Activated CD4-positive, alpha-beta T cell treated with anti-CD3 and anti-CD28 coated beads for 1 hour (primary cell): ENCODE measurements around the gene PIGS.
A peak's percentile ranks its signal among the peaks of the same experiment; 100 is the strongest.
"Not testable (repeated sequence)": the region's sequence is repeated elsewhere in the genome, so short reads cannot be mapped to it uniquely, and the experiment has no call there.

Experiments used
- DNase-seq: peaks from one replicate; pipeline ENCODE4 v3.0.0-alpha.2; 2020

Gene PIGS

DNA sequence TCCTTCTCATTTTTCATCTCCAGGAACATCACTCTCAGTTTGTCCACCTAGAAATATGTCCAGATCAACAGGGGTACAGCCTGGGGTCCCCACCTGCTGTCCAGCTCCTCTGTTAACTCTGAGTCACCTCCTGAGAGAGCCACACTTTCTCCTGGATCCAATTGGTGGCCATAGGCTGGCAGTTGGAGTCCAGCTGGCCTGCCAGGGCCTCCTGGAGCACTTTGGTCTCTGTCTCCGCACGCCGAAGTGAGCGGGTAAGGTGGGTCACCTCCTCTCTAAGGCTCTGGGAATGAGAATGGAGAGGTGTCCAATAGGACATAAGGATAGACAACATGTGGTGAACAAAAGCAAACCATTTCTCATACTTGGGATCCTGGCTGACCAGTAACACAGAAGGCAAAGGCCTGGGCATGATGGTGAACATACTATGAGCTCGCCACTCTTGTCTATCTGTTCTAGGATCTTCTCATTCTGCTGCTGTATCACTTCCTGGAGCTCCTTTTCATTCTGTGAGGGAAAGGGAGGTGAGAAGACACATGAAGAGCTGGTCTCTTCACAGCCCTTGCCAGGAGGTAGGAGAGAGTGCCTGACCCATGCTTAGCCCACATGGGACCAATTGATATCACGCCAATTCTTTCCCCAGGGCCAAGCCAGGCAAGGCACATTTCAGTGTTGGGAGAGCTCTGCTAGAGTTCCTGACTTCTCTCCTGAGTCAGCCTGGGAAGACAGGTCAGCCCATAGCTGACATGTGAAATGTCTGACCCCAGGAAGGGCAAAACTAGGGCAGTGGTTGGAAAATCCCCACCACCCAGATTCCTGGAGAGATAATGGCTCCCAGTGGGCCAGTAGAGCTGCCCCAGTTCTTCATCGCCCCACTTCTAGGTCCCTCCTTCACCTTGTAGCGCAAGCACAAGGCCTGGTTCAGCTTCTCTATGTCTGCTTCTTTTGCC is 7.2 kb upstream of the PIGS start:
- no peak for DNase-seq

DNA sequence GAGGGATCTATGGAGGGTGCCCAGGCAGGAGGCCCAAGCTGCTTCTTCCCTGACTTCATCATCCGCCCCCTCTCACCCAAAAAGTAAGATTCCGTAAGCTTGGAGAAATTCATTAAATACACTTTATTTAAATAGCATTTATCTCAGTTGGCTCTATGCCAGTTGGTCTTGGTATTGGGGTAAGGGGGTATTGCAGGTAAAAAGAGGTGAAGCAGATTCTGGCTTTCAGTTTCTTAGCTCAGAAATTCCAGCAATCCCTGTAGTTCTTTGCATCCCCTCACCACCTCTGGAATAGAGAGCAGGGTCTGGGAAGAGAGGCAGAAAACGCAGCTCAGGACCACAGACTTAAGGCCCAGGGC is 6.1 kb upstream of the PIGS start:
- DNase-seq = no peak

GRCh38 chr17:28576758-28577465 is 5.6 kb upstream of the PIGS start, which contains the start of gene ALDOC:
ALDOC (minus strand) TSS chr17:28576895; CDS start chr17:28575532, 1,363 bp downstream.
- peak; percentile 94 for DNase-seq

DNA sequence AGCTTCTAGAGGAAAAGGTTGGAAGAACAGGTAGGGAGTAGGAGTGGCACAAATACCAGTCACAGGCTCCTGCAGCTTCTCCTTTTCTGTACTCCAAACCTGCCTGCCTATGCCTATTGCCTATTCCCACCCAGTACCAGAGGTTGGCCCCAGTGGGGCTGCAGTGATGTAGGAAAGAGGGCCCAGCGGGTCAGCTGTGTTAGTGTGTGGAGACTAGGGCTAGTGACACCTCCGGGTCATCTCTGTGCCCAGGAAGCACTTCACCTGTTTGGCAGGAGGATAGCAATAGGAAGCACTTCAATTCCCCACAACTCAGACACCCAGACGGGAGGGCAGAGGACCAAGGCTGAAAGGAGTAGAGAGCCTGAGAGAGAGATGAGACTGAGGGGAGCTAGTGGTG is 4.7 kb upstream of the PIGS start:
- DNase-seq = not testable (repeated sequence)

- DNase-seq = no peak
Measured at GRCh38 chr17:28575126-28575795, 3.9 kb upstream of the PIGS start.

DNA sequence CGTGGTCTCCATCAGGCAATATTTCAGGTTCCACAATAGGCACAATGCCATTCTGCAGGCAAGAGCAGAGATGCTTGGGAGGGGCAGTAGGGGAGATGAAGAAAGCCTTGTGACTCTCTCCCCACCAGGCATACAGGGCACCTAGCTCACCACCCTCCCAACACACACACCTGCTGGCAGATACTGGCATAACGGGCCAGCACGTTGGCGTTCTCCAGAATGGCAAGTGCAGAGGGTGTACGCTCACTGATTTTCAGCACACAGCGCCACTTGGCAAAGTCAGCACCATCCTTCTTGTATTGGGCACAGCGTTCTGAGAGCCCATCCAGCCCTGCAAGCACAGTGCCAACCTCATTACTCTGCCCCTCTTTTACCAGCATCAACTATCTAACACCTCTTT is 3.2 kb upstream of the PIGS start:
- no peak for DNase-seq

DNA sequence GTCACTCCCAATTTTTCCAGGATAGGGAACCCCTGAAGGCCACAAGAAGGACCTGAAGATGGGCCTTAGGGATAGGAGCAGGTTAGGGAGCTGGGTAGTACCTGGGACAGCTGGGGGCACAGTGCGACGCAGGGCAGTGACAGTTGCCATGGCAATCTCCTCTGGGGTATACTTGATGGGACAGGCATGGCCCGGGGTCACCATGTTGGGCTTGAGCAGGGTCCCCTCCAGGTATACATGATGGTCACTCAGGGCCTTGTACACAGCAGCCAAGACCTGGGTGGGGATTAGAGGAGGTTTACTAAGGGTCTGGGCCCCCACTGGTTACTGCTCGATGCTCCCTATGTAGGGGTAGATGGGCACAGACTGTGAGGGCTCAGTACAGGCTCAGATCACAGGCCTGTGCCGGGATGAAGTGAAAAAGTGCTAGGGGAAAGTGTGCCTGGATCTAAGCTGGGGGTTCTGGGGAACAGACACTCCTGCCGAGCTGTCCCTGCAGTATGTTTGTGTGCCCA is 2.7 kb upstream of the PIGS start:
- no peak for DNase-seq

- no peak for DNase-seq
Measured at GRCh38 chr17:28573521-28573920, 2.2 kb upstream of the PIGS start.

- DNase-seq = no peak
Measured at GRCh38 chr17:28573040-28573380, 1.7 kb upstream of the PIGS start.

GRCh38 chr17:28572259-28573039 is 1.1 kb upstream of the PIGS start:
- no peak for DNase-seq

- DNase-seq = peak; percentile 31
Measured at GRCh38 chr17:28570716-28571360, 486 bp downstream of the PIGS start.

DNA sequence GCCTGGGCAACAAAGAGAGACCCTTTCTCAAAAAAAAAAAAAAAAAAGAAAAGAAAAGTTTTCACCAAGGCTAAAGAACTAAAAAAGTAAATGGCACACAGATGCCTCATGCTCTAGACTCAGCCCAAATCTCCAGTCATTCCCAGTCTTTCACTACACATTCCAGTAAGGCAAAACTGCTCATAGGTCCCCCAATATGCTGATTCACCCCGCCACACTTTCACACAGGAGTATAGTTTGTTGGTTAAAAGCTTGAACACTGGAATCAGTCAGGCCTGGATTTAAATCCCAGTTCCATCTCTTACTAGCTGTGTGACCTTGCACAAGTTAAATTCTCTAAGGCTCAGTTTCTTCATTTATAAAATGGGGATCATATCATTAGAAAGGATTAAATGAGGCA is 1.9 kb downstream of the PIGS start:
- DNase-seq = no peak

DNA sequence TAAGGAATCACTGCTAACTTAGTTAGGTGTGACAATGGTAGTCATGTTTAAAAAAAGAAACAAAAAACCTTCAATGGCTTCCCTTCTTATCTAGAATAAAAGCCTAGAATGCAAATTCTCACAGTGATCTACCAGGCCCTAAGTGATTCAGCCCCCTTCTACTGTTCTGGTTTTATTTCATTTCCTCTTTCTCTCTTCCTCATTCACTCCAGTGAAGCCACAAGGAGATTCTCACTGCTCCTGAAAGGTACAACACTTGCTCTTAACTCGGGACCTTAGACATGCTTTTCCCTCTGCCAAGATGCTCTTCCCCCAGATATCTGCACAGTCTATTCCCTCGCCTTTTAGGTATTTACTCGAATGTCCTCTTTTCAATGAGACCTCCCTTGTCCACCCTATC is 3.7 kb downstream of the PIGS start:
- no peak for DNase-seq

GRCh38 chr17:28563475-28563874 is 7.8 kb downstream of the PIGS start:
- no peak for DNase-seq

DNA sequence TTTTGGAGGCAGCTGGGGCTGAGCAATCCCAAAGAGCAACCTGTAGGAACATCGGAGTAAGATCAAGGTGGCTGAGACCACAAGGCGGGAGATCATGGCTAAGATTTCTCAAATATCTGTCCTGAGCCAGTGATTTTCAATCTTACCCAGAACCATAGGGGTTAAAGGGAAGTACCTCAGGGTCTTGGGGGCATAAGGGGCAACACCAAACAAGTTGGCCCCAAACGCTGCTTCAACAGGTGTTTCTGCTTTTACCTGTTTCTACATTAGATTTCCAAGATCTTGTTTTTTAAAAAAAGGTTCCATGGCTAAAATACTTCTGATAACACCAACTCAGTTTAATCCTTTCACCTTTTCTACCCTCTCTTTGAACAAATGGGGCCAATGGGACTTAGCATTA is 16.3 kb downstream of the PIGS start:
- no peak for DNase-seq

GRCh38 chr17:28554565-28554964 is 16.8 kb downstream of the PIGS start:
- DNase-seq = no peak

GRCh38 chr17:28553000-28553505 is 18.3 kb downstream of the PIGS start:
- no peak for DNase-seq

DNA sequence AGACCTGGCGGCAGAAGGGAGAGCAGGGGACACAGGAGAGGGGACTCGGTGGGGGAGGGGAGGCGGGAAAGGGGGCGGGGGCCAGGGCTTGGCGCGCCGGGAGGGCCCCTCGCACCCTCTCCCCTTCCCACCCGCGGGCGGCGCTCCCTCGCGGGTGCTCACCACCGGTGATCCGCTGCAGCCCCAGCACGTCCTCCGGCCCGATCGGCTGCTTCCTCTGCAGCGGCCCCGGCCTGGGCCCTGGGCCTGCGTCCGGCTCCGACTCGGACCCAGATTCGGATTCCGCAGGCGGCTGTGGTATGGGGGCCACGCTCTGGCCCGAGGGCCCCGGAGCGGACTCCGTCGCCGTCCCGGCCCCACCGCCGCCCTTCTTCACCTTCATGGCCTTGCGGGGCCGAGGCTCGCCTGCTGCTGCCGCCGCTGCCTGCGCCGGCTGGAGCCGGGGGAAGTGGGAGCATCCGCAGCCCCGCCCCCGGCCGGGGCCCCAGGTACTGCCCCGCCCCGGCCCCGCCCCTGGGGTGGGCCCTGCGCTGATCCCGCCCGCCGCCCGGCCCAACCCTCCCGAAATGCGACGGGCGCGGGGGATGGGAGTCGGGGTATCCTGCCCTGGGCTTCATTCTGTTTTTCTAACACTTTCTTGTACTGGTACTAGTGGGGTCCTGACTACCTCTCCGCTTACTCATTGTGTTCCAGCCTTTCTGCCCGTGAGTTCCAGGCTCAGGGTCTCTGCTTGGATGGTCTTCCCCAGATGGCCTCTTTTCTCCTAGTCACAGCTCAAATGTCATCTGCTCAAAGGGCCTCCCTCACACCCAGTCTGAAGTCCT is 18.9 kb downstream of the PIGS start, which contains the start of gene UNC119:
UNC119 (minus strand) TSS at position 449 of the 824 bp plus-strand sequence; CDS start at position 382, 67 bp downstream.
- DNase-seq = peak; percentile 60

GRCh38 chr17:28551421-28552175 is 19.7 kb downstream of the PIGS start:
- no peak for DNase-seq

DNA sequence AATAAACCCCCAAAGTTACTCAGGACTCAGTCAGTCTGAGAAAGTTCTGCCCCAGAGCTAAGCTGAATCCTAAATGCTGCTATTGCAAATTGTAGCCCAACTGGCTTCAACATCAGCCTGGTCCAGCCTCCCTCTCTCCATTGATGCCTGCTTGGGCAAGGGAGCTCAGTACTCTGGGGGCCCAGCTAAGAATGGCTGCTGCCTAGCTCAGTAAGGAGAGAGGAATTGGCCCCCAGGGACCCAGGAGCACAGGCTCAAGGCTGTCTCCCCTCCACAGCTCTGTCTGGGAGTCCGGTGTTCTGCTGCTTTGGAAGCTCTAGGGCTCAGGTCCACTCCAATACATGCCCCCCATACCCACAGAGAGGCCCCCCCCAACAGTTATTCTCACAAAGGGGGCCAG is 20.5 kb downstream of the PIGS start:
- DNase-seq = no peak
